Renal cortical epithelial cell (primary cell): ENCODE measurements around the gene DOCK9. TPM values are rescaled to one million over a fixed set of nuclear protein-coding genes. Genes with fewer than 3 reads are reported as not detected.
"Not testable (repeated sequence)": the region's sequence is repeated elsewhere in the genome, so short reads cannot be mapped to it uniquely, and the experiment has no call there.

Source experiments
- DNase-seq: peaks from one replicate; pipeline ENCODE4 v3.0.0-alpha.2; 2011; ENCODE audit warnings: low read depth
- total RNA-seq: library from RNA; depleted of rRNA; stranded (reverse); fragments of >200 nt; gene quantifications from 2 replicates; pipeline ENCODE4 v1.2.3, GENCODE V29; 2014

The DOCK9 gene
- total RNA-seq, 1 donor from 2014 or later, result 92.7 TPM

DNA sequence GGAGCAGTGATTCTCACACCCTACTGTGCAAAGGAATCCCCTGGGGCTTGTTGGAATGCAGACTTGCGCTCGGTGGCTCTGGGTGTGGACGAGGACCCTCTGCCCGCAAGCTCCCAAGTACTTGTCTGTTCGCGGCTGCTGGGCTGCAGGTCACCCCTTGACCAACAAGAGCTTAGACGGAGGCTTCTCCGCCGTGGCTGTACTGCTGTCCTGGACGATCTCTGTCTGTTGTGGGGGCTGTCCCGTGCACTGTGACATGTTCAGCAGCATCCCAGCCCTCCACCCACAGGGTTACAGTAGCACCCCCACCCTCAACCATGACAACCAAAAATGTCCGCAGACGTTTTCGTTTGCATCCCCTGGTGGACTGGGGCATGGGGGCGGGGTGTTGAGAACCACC lies 202.5 kb downstream of the DOCK9 start:
- DNase-seq, result no peak

DNA sequence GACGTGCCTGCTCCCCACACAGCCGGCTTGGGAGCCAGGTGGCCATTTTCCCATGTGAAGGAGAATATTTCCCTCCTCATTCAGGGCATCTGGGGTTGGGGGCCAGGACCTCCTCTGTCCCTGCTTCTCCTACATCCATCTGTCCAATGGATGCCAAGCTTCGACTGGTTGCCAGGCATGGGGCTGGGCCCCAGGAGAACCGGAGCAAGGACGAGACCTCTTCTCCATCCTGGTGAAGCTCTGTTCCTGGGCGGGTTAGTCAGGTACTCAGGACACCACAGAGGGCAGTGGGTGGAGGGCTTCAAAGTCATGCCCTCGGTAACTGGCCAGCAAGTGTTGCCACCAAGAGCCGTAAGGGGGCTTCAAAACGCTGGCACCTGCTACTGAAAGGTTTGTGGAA lies 203.1 kb downstream of the DOCK9 start:
- no peak for DNase-seq

DNA sequence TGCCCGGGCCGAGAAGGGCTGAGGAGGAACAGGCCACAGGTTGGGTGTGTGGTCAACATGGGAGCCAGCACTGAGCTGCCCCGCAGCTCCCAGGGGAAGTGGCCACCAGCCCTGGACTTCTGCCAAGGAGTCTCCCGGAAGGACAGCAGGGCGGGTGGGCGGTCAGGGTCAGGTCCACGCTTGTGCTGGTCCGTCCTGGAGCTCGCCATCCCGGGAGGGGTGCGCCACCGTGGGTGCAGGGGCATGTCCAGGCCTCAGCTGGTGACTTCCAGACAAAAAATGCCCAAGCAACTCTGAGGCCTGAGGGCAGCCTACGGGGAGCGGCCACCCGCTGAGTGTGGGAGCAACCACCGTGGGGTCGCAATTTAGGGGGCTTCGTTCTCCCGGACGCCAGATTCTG lies 203.9 kb downstream of the DOCK9 start:
- DNase-seq, result no peak

DNA sequence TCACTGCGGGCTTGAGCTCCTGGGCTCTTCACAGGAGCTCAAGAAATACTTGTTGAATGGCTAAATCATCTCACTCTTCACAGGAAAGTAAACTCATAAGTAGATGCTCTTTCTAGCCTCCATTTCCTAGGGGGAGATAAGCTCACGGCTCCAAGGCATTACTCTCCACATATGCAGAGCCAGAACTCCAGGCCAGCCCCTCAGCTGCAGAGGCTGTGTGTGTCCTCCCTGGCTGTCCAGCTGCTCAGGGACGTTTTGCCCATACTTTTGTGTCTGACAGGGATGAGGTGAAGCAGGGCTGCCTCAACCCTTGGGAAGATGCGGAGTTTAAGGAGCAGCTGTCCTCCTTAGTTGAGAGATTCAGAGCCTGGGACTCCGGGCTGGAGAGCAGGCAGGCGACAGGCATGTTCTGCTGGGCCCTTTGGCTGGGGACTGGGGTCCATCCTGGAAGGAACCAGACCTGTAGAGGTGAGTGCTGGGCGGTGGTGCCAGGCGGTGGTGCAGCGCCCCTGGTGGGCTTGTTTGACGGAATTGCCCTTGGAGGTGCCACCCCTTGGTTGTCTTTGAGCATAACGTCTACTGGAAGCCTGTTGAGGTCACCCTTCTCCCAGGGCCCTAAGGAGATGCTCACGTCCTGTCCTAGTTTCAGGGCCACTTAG lies 204.9 kb downstream of the DOCK9 start:
- no peak for DNase-seq

DNA sequence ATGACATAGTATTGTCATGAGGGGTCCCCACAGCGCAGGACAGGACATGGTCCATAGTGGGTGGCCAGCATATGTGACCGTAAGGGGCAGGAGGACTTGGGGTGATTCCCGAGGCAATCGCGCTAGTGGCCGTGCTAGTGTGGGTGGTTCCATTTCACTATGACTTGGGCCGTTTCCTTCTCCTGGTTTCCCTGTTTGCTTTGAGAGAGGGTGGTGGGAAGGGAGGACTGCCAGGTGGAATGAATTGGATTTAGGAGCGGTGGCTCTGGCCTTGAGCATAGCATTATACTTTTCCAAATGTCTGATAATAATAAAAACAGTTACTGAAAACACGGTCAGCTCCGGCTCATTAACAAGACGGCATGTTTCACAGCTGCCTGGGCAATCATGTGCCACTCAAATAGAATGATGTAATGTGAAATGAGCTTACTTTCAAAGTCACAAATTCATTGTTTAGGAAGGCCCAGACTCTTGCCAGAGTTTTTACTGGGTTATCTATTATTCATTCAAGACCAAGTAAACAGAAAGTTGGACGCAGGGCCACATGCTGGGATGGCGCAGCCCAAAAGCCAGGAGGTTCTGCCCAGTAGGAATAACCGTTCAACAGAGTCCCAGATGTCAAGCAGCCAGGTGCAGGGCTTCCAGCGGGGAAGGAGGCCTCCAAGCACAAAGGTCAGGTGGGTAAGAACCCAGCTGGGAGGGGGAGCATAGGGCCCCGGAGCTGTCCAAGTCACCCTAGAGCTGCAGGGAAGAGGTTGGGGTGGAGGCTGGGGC lies 205.8 kb downstream of the DOCK9 start:
- DNase-seq, result peak; percentile 84

DNA sequence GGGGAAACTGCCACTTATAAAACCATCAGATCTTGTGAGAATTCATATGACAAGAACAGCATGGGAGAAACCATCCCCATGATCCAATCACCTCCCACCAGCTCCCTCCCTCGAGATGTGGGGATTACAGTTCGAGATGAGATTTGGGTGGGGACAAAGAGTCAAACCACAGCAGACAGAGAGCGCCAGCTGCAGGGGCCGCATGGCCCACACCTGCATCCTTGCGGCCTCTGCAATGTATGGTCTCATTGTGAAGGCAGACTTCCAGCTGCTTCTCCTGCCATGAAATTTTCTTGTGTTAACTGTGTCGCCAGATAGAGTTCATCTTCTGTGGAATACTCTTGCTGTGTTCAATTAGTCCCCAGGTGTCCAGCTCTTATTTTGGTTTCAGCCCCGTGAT lies 208.1 kb downstream of the DOCK9 start:
- DNase-seq, result no peak

DNA sequence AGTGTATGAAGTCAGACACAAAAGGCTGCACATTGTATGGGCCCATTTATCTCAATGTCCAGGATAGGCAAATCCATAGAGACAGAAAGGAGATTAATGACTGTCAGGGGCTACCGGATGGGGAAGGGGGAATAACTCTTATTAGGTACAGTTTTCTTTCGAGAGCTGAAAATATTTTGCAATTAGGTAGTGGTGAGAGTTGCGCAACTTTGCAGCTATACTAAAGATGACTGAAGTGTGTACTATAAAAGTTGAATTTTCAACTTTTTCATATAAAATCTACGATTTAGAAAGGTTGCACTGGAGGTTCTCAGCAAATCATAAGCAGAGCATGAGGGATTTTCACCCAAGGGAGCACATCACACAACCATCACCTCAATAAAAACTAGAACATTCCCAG lies 209.3 kb downstream of the DOCK9 start:
- DNase-seq, result no peak

DNA sequence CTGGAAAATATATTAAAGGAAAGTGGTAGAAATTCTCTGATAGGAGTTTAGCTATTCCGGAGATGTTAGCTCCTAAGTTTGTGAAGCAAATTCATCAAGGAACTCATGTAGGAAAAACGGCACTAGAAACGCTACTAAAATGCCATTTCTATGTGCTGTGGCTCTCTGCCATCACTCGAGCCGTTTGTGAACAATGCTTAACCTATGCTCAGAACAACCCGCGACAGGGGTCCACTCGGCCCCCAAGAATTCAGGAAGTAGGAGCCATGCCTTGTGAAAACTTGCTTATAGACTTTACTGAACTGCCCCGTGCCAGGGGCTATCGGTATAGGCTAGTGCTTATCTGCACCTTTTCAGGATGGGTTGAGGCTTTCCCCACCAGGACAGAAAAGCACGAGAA lies 211.2 kb downstream of the DOCK9 start:
- no peak for DNase-seq

- no peak for DNase-seq
These were observed 211.8 kb downstream of the DOCK9 start for GRCh38 chr13:98765996-98766519.

DNA sequence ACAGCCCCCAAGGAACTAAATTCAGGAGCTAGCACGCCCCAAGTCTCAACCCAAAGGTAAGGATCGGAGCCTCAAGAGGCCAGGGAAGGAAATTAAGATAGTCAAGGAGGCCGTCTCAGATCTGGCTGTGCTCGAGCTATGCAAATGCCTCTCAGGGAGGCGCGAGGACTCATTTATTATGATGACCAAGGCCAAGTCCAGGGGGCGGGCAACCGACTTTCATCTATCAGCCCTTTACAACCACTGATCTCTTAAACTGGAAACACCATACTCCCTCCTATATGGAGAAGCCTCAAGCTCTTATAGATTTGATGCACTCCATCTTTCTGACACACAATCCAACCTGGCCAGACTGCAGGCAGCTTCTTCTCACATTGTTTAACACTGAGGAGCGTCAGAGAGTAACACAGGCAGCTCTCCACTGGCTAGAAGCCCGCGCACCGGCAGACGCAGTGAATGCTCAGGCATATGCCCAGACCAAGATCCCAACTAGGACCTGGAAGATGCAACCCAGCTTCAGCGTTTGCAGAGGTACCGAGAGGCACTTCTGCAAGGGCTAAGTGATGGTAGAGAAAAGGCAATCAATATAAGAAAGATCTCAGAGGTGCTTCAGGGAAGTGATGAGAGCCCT lies 215.8 kb downstream of the DOCK9 start:
- DNase-seq, result no peak

- DNase-seq, result peak; percentile 65
These were observed 216.5 kb downstream of the DOCK9 start for GRCh38 chr13:98761126-98761985.

- DNase-seq, result no peak
These were observed 222.1 kb downstream of the DOCK9 start for GRCh38 chr13:98755729-98756128.

DNA sequence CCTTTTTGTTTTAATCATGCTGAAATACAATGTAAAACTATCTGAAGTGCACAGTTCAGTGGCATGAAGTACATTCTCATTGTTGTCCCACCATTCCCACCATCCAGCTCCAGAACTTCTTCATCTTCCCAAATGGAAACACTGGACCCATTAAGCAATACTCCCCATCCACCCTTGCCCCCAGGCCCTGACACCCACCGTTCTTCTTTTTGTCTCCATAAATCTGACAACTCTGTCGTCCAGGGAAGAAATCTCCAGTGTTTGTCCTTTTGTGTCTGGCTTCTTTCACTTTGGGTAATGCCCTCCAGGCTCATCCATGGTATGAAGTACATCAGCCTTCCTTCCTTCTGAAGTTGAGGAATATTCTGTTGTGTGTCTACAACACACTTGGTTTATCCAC lies 222.7 kb downstream of the DOCK9 start:
- DNase-seq, result no peak

DNA sequence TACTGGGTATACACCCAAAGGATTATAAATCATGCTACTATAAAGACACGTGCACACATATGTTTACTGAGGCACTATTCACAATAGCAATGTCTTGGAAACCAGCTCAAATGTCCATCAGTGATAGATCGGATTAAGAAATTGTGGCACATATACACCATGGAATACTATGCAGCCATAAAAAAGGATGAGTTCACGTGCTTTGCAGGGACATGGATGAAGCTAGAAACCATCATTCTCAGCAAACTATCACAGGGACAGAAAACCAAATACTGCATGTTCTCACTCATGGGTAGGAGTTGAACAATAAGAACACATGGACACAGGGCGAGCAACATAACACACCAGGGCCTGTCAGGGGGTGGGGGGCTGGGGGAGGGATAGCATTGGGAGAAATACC lies 223.4 kb downstream of the DOCK9 start:
- not testable (repeated sequence) for DNase-seq

DNA sequence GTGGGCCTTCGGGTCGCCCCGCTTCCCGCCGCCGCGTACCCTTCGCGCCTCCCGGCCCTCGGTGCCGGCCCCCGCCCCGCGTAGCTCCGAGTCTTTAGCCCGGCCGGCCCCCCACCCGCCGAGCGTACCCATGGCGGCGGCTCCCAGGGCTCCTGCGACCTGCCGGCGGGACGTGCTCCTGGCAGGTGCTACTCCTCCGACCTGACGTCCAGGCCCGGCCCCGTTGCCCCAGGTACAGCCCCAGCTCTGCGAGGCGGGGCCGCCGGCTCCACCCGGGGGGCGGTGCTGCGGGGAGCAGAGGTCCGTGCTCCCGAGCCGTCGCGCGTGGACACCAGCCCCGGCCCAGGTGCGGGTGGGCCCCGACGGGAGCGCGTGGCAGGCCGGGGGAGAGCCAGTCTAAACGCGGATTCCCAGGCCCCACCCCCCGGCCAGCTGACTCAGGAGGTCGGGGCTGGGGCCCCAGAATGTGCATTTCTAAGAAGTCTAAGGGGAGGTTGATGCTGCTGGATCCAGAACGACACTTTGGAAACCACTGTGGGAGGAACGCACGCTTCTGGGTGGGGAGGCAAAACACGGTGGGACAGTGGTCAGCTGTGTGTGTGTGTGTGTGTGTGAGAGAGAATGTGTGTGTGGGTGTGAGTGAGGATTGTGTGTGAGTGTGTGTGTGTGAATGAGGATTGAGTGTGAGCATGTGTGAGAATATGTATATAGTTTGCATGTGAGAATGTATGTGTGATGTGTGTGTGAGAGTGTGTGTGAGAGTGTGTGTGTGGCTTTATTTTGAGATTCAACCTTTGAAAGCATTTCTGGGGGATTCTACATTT lies 225.2 kb downstream of the DOCK9 start, which contains the start of gene SLC15A1:
SLC15A1 (minus strand) TSS at position 206 of the 824 bp plus-strand sequence; CDS start at position 132, 74 bp downstream.
- no peak for DNase-seq

GRCh38 chr13:98751861-98752466 lies 225.9 kb downstream of the DOCK9 start:
- peak; percentile 16 for DNase-seq

- peak; percentile 39 for DNase-seq
These were observed 226.5 kb downstream of the DOCK9 start for GRCh38 chr13:98751367-98751782.

DNA sequence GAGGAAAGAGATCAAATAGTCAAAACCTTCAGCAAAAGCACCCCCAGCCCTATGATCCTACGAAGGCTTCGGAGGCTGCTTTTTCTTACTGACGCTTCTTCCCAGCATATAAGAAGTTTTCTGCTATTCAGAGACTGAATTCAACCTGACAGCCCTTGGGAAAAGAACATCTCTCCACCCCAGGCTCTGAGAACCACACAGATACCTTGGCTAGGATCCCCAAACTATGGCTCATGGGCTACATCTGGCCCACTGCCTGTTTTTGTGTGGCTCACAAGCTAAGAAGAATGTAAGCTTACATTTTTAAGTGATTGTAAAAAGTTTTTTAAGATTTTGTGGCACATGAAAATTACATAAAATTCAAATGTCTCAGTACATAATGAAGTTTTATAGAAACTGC lies 228.4 kb downstream of the DOCK9 start:
- DNase-seq, result no peak

- DNase-seq, result peak; percentile 85
These were observed 230.9 kb downstream of the DOCK9 start for GRCh38 chr13:98746968-98747367.
